Natural killer cell treated with Interleukin-12 subunit alpha and Interleukin-12 subunit beta and Interleukin-15 and Interleukin-18, amount 100 ng/mL, for 72 hours (primary cell): ENCODE results near the gene NR4A2. TPM values are rescaled to one million over a fixed set of nuclear protein-coding genes. Genes with fewer than 3 reads are reported as not detected.
"Not testable (repeated sequence)": the region's sequence is repeated elsewhere in the genome, so short reads cannot be mapped to it uniquely, and the experiment has no call there.

Experiments used
- ATAC-seq, 2 donors: fragments of 150-1000 bp; cut with Tn5 transposase in 1 of 2; sonication (Bioruptor Pico), chemical (Tn5 transposase) in 1 of 2; 2 replicates each; pipeline ENCODE4 v1.10.0; 2021
- DNase-seq: peaks from one replicate; pipeline ENCODE4 v3.0.0; 2022; ENCODE audit warnings: low spot score
- H3K27ac Mint-ChIP-seq, 2 donors: 1 replicate in 1 of 2; 2 replicates in 1 of 2; pipeline ENCODE4 v1.8.0; 2022; ENCODE audit warnings: mixed read lengths in 2 of 2, mild to moderate bottlenecking in 1 of 2, moderate library complexity in 1 of 2
- H3K27me3 Mint-ChIP-seq, 2 donors: 1 replicate in 1 of 2; 2 replicates in 1 of 2; pipeline ENCODE4 v1.8.0; 2022; ENCODE audit warnings: mixed read lengths in 2 of 2
- H3K36me3 Mint-ChIP-seq: one replicate; pipeline ENCODE4 v1.8.0; 2022; ENCODE audit warnings: mixed read lengths
- H3K4me1 Mint-ChIP-seq, 2 donors: 1 replicate in 1 of 2; 2 replicates in 1 of 2; pipeline ENCODE4 v1.8.0; 2022; ENCODE audit warnings: low read depth in 2 of 2, mixed read lengths in 2 of 2, mild to moderate bottlenecking in 1 of 2
- H3K4me3 Mint-ChIP-seq: one replicate; pipeline ENCODE4 v1.8.0; 2022; ENCODE audit warnings: mixed read lengths
- H3K9me3 Mint-ChIP-seq: 2 replicates; pipeline ENCODE4 v1.8.0; 2022; ENCODE audit warnings: mixed read lengths
- total RNA-seq, 2 donors: library from RNA; stranded (reverse); gene quantifications; one replicate each; pipeline ENCODE4 v1.2.3, GENCODE V29; 2022

The NR4A2 gene
- total RNA-seq, 2 donors from 2014 or later: 2.7 to 4.2 TPM

DNA sequence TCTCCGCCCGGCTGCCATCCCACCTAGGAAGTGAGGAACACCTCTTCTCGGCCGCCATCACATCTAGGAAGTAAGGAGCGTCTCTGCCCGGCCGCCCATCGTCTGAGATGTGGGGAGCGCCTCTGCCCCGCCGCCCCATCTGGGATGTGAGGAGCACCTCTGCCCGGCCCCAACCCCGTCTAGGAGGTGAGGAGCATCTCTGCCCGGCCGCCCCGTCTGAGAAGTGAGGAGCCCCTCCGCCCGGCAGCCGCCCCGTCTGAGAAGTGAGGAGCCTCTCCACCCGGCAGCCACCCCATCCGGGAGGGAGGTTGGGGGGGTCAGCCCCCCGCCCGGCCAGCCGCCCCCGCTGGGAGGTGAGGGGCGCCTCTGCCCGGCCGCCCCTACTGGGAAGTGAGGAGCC, 39.1 kb downstream of the NR4A2 start:
- H3K27ac Mint-ChIP-seq, H3K4me3 Mint-ChIP-seq, H3K9me3 Mint-ChIP-seq, DNase-seq, H3K4me1 Mint-ChIP-seq, H3K36me3 Mint-ChIP-seq, ATAC-seq: not testable (repeated sequence)
- peaks cover 23 to 42% of the 10 kb centered on the region in 2 donors for H3K27me3 Mint-ChIP-seq

DNA sequence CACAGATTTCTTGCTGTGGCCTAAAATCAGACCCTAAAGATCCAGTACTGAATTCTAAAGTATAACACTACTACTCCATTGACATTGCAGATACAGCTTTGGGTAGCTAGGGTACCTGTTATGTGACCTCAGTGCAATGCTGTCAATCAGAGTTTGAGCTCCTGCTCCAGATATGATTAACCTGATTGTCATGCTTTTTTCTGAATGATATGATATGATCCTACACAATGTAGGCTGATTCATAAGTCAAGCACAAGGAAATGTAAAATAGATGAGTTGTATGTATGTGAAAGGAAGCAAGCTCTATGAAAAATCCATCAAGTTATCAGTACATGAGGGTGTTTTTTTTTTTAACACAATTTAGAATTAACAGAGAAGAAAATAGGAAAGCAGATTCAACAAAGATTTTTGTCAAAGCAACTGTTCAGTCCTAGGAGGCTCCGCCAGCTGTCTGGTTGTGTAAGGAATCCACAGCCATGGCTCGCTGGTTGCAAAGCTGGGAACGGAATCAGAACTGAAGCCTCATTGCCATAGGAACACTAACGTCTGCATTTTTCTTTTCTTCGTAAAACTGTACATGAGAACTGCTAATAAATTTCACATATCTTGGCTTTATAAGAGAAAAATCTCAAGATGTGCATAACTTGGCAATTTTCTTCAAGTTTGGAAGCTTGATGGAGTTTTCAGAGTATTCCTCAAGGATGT, 52.9 kb downstream of the NR4A2 start:
- H3K27ac Mint-ChIP-seq: no peak overlapping the region
- no peak for DNase-seq
- no peaks in the 10 kb centered on the region for H3K36me3 Mint-ChIP-seq
- H3K4me3 Mint-ChIP-seq: no peak overlapping the region
- no peaks in the 10 kb centered on the region for H3K4me1 Mint-ChIP-seq
- peaks cover 25 to 32% of the 10 kb centered on the region in 2 donors for H3K27me3 Mint-ChIP-seq
- H3K9me3 Mint-ChIP-seq: no peaks in the 10 kb centered on the region
- no peak for ATAC-seq

Other genes starting within 250 kb of the NR4A2 start
- 10 to 100 TPM; 25.7 to 34.1 TPM for gene GPD2, start 103.7 kb upstream of the NR4A2 start, total RNA-seq